Endothelial cell of umbilical vein (primary cell): Measurements from ENCODE around the gene CAMTA1. TPM values are rescaled to one million over a fixed set of nuclear protein-coding genes. Genes with fewer than 3 reads are reported as not detected.

ENCODE experiments used
- BruUV-seq: library from RNA; stranded (reverse); fragments of 400-500 nt; replicated peaks from 2 replicates; lab custom pipeline; 2021; lab: Mats Ljungman, UMichigan
- CTCF ChIA-PET: fragments of 300-600, 350-600 bp; sonication (Branson Sonifier 250); formaldehyde crosslinking; loops from one replicate; lab custom pipeline; 2021; ENCODE audit warnings: antibody characterized with exemption, inconsistent platforms; lab: Charles Lee
- POLR2A ChIA-PET: fragments of 300-600, 350-600 bp; sonication (Branson Sonifier 250); formaldehyde crosslinking; loops from one replicate; lab custom pipeline; 2021; ENCODE audit warnings: antibody characterized with exemption, inconsistent platforms; lab: Charles Lee
- DNase-seq: peaks from one replicate; pipeline ENCODE4 v3.0.0-alpha.2; 2011; ENCODE audit warnings: low read depth, low spot score
- FAIRE-seq: peaks from 2 replicates; lab custom pipeline; 2011; peaks lifted over from hg19 to GRCh38; lab: Jason Lieb, UNC
- H2AFZ ChIP-seq: 2 replicates; pipeline ENCODE4 v1.6.0; 2012; ENCODE audit warnings: low read depth, low read length, control low read depth, inconsistent platforms
- H3K27ac ChIP-seq: 2 replicates; pipeline ENCODE4 v1.5.1; 2011; ENCODE audit warnings: low read depth, mild to moderate bottlenecking, control low read depth, low read length, moderate library complexity; ENCODE audit not compliant: insufficient read depth
- H3K27me3 ChIP-seq, 2 experiments: 2 replicates each; pipeline versions ENCODE4 v1.6.0 to v1.6.1; 2011; ENCODE audit warnings: low read length in 2 of 2, mixed read lengths in 1 of 2; ENCODE audit not compliant: control insufficient read depth in 2 of 2, insufficient read depth in 2 of 2
- H3K36me3 ChIP-seq, 2 experiments: 2 replicates in 1 of 2; 3 replicates in 1 of 2; pipeline ENCODE4 v1.5.1; 2011; ENCODE audit warnings: low read length in 2 of 2, mild to moderate bottlenecking in 1 of 2, moderate library complexity in 1 of 2; ENCODE audit not compliant: control insufficient read depth in 2 of 2, insufficient read depth in 2 of 2; ENCODE audit errors: extremely low read depth in 1 of 2
- H3K4me1 ChIP-seq: 3 replicates; pipeline ENCODE4 v1.5.1; 2011; ENCODE audit warnings: mild to moderate bottlenecking, low read length; ENCODE audit not compliant: control insufficient read depth, insufficient read depth; ENCODE audit errors: extremely low read depth
- H3K4me2 ChIP-seq: 2 replicates; pipeline ENCODE4 v1.6.1; 2011; ENCODE audit warnings: low read length, control low read depth, mixed read lengths; ENCODE audit not compliant: insufficient read depth
- H3K4me3 ChIP-seq, 3 experiments: fragments of 200-600 bp in 1 of 3; sonication (generic), shearing (Covaris generic) in 1 of 3; replicated peaks in 1 of 3; 2 replicates each; pipeline ENCODE4 v1.5.1; 2011 to 2016; ENCODE audit warnings: control low read depth in 3 of 3, low read length in 3 of 3, mild to moderate bottlenecking in 2 of 3, inconsistent platforms in 1 of 3, low read depth in 1 of 3, moderate library complexity in 1 of 3; ENCODE audit not compliant: insufficient read depth in 1 of 3
- H3K79me2 ChIP-seq: 2 replicates; pipeline ENCODE4 v1.6.0; 2012; ENCODE audit warnings: low read length, inconsistent platforms; ENCODE audit not compliant: control insufficient read depth, insufficient read depth
- H3K9ac ChIP-seq: replicated peaks from 2 replicates; pipeline ENCODE3; 2011; ENCODE audit warnings: low read length, control low read depth; ENCODE audit not compliant: insufficient read depth; ENCODE audit errors: extremely low read depth
- H3K9me1 ChIP-seq: replicated peaks from 3 replicates; pipeline ENCODE4 v1.6.0; 2011; ENCODE audit warnings: mild to moderate bottlenecking, low read length; ENCODE audit not compliant: control insufficient read depth, insufficient read depth; ENCODE audit errors: extremely low read depth
- H3K9me3 ChIP-seq: replicated peaks from 2 replicates; pipeline ENCODE4 v1.5.1; 2012; ENCODE audit warnings: low read length, inconsistent platforms; ENCODE audit not compliant: control insufficient read depth, insufficient read depth
- H4K20me1 ChIP-seq: replicated peaks from 2 replicates; pipeline ENCODE3; 2011; ENCODE audit warnings: mild to moderate bottlenecking, low read length; ENCODE audit not compliant: control insufficient read depth, insufficient read depth; ENCODE audit errors: extremely low read depth
- EZH2 ChIP-seq: IDR thresholded peaks from 2 replicates; pipeline ENCODE4 v1.6.1; 2012; ENCODE audit warnings: borderline replicate concordance, low read depth, mild to moderate bottlenecking, moderate library complexity, low read length, inconsistent platforms; ENCODE audit not compliant: severe bottlenecking
- FOS ChIP-seq: IDR thresholded peaks from 2 replicates; pipeline ENCODE4 v1.6.1; 2011; ENCODE audit warnings: mild to moderate bottlenecking, low read length, moderate library complexity, borderline replicate concordance; ENCODE audit not compliant: insufficient read depth
- GATA2 ChIP-seq: IDR thresholded peaks from 2 replicates; pipeline ENCODE4 v1.7.0; 2011; ENCODE audit warnings: low read depth, mild to moderate bottlenecking, moderate library complexity, mixed read lengths, low read length; ENCODE audit not compliant: insufficient read length, insufficient read depth
- JUN ChIP-seq: IDR thresholded peaks from 2 replicates; pipeline ENCODE4 v1.6.1; 2011; ENCODE audit warnings: borderline replicate concordance, low read depth; ENCODE audit not compliant: insufficient read length, insufficient read depth
- MYC ChIP-seq: IDR thresholded peaks from one replicate; pipeline ENCODE4 v1.6.1; 2011; ENCODE audit warnings: mild to moderate bottlenecking, low read depth, low read length
- POLR2A ChIP-seq: IDR thresholded peaks from 2 replicates; pipeline ENCODE4 v1.6.1; 2012; ENCODE audit warnings: low read depth, mild to moderate bottlenecking, control low read depth, low read length
- POLR2AphosphoS5 ChIP-seq: IDR thresholded peaks from 2 replicates; pipeline ENCODE4 v1.6.1; 2012; ENCODE audit warnings: low read depth, mild to moderate bottlenecking, control low read depth, low read length, moderate library complexity; ENCODE audit not compliant: insufficient read depth
- dilution Hi-C: fragments of 300-500 bp; cut with MboI; formaldehyde crosslinking; loops from one replicate; pipeline ENCODE4 v1.15.0; 2019; ENCODE audit warnings: low sequenced_read_pairs; ENCODE audit not compliant: extremely low pct_ligation_motif_present
- intact Hi-C: fragments of 100-400 bp; cut with micrococcal nuclease; formaldehyde crosslinking; loops from one replicate; pipeline ENCODE4 v1.10.0; 2022
- polyA plus RNA-seq, 4 experiments: library from polyadenylated mRNA; depleted of rRNA in 3 of 4; stranded (reverse) in 3 of 4; unstranded in 1 of 4; fragments of >200 nt; gene quantifications; 2 replicates each; pipeline versions ENCODE4 v1.2.1 to v1.2.3, GENCODE V29; 2011 to 2012; ENCODE audit warnings: missing spikeins in 1 of 4
- total RNA-seq: library from RNA; stranded (reverse); gene quantifications from 2 replicates; pipeline ENCODE4 v1.2.3, GENCODE V29; 2021
- TF ChIP-seq, protein P1 (sequence below): IDR thresholded peaks from 2 replicates; pipeline ENCODE4 v1.6.1; 2011; ENCODE audit not compliant: insufficient read depth, insufficient read length
- TF ChIP-seq, protein P2 (sequence below), 2 donors: IDR thresholded peaks; 1 replicate in 1 of 2; 2 replicates in 1 of 2; pipeline ENCODE4 v1.5.1; 2011; ENCODE audit warnings: low read length in 2 of 2, mild to moderate bottlenecking in 2 of 2, moderate library complexity in 2 of 2, control low read depth in 1 of 2, inconsistent platforms in 1 of 2, low read depth in 1 of 2; ENCODE audit not compliant: insufficient read depth in 1 of 2; ENCODE audit errors: extremely low read depth in 1 of 2

Gene CAMTA1
- total and polyA plus RNA-seq, 2 donors (not counting 3 experiments of a cell fraction or from before 2014, with no cell fraction given): 50.8 to 92.7 TPM

DNA sequence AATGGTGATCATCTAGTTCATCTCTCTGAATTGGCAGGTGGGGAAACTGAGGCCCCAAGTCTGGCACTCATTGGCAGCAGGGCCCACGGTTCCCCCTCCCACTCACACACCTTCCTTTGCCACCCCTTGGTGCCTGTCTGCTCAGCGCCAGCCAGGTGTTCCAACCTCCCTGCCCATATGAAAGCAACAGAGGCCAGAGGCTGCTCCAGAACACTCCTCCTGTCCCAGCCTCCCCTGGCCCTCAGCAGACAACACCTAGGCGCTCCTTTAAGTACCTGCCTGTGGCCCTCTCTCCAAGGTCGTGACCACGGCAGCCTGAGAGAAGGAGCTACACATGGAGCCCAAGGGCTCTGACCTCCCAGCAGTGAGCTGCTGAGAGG is 623.5 kb downstream of the CAMTA1 start:
- no peaks in the 10 kb centered on the region for H4K20me1 ChIP-seq
- TF ChIP-seq, protein P1, sequence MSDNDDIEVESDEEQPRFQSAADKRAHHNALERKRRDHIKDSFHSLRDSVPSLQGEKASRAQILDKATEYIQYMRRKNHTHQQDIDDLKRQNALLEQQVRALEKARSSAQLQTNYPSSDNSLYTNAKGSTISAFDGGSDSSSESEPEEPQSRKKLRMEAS: no peak
- TF ChIP-seq FOS: no peak
- TF ChIP-seq, protein P2, sequence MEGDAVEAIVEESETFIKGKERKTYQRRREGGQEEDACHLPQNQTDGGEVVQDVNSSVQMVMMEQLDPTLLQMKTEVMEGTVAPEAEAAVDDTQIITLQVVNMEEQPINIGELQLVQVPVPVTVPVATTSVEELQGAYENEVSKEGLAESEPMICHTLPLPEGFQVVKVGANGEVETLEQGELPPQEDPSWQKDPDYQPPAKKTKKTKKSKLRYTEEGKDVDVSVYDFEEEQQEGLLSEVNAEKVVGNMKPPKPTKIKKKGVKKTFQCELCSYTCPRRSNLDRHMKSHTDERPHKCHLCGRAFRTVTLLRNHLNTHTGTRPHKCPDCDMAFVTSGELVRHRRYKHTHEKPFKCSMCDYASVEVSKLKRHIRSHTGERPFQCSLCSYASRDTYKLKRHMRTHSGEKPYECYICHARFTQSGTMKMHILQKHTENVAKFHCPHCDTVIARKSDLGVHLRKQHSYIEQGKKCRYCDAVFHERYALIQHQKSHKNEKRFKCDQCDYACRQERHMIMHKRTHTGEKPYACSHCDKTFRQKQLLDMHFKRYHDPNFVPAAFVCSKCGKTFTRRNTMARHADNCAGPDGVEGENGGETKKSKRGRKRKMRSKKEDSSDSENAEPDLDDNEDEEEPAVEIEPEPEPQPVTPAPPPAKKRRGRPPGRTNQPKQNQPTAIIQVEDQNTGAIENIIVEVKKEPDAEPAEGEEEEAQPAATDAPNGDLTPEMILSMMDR (IDR thresholded peaks at IDR 0.05; ENCODE audit: extremely low read depth in 1 of 2, insufficient read depth in 1 of 2, low read depth in 1 of 2, low read length in 2 of 2): no peak
- TF ChIP-seq GATA2: no peak
- no peak for TF ChIP-seq POLR2AphosphoS5
- no peak overlapping the region for H2AFZ ChIP-seq
- H3K4me3 ChIP-seq: no peak overlapping the region
- dilution Hi-C loops: no loop called here
- POLR2A ChIA-PET: no interaction called here
- CTCF ChIA-PET: interaction anchor here (0.9 kb wide), 1 partner anchor 344 kb away, joined by 3 read pairs; no protein-coding TSS in a partner anchor
- BruUV-seq: no TSS peak
- H3K79me2 ChIP-seq: no peaks in the 10 kb centered on the region
- H3K27ac ChIP-seq: no peak overlapping the region
- DNase-seq (no peak), FAIRE-seq (no peak)
- H3K4me2 ChIP-seq: no peak overlapping the region
- intact Hi-C loops: no loop called here
- H3K9me3 ChIP-seq: no peaks in the 10 kb centered on the region
- H3K27me3 ChIP-seq: no peaks in the 10 kb centered on the region
- H3K9me1 ChIP-seq: no peaks in the 10 kb centered on the region
- H3K36me3 ChIP-seq: no peaks in the 10 kb centered on the region
- H3K9ac ChIP-seq: no peak overlapping the region
- no peaks in the 10 kb centered on the region for H3K4me1 ChIP-seq

DNA sequence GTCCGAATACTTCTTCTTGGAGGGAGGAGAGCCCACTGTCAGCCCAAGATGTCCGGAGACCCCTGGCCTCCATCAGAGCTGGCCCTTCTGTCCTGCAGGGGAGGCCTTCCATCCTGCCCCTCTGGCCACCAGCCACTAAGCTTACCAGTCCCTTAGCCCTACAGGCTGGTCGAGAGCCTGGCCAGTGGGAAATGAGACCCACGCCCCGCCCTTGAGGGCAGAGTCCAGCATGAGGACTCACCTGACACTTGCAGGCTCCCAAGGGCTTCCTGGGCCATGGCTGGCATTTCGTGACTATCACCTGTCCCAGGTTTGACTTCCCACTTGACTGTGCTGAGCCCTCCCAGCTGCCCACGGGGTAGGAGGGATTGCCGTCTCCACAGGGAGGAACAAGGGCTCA is 624.0 kb downstream of the CAMTA1 start:
- Histone ChIP-seq H3K4me1 (no peaks in the 10 kb centered on the region), H3K79me2 (no peaks in the 10 kb centered on the region), H3K9ac (no peak overlapping the region), H2AFZ (no peak overlapping the region), H3K27ac (no peak overlapping the region), H3K4me2 (no peak overlapping the region), H3K9me3 (no peaks in the 10 kb centered on the region), H3K9me1 (no peaks in the 10 kb centered on the region), H3K27me3 (no peaks in the 10 kb centered on the region), H4K20me1 (no peaks in the 10 kb centered on the region), H3K4me3 (no peak overlapping the region), H3K36me3 (no peaks in the 10 kb centered on the region)
- ChIA-PET CTCF (interaction anchor here (0.9 kb wide), 1 partner anchor 343 kb away, joined by 3 read pairs; no protein-coding TSS in a partner anchor), POLR2A (no interaction called here)
- intact Hi-C loops: no loop called here
- BruUV-seq: no TSS peak
- dilution Hi-C loops: no loop called here
- no peak for FAIRE-seq
- TF ChIP-seq POLR2A (no peak), POLR2AphosphoS5 (no peak), MYC (no peak), GATA2 (no peak), FOS (no peak), JUN (no peak), EZH2 (no peak)
- TF ChIP-seq, protein P2 (IDR thresholded peaks at IDR 0.05; ENCODE audit: extremely low read depth in 1 of 2, insufficient read depth in 1 of 2, low read depth in 1 of 2, low read length in 2 of 2): no peak
- TF ChIP-seq, protein P1: no peak
- DNase-seq: no peak
